ENCODE data around the gene TNPO3. TPM values are rescaled to one million over a fixed set of nuclear protein-coding genes. Genes with fewer than 3 reads are reported as not detected.
A peak's percentile ranks its signal among the peaks of the same experiment; 100 is the strongest.

TNPO3 gene
- total RNA-seq = 96.2 TPM

- peak; percentile 87 for DNase-seq
These were observed at the start of gene TNPO3 for GRCh38 chr7:129054438-129055293. TSS of gene TNPO3 (minus strand) at chr7:129055111. CDS start at chr7:129054770, 341 bp downstream.

- no peak for DNase-seq
These were observed 48.8 kb upstream of the TNPO3 start for GRCh38 chr7:129103561-129104324.

GRCh38 chr7:129101746-129102145 is 46.8 kb upstream of the TNPO3 start:
- no peak for DNase-seq

GRCh38 chr7:129100827-129101166 is 45.9 kb upstream of the TNPO3 start:
- no peak for DNase-seq

GRCh38 chr7:129098409-129099084 is 43.6 kb upstream of the TNPO3 start:
- DNase-seq = no peak

- no peak for DNase-seq
These were observed 40.3 kb upstream of the TNPO3 start for GRCh38 chr7:129095258-129095657.

- no peak for DNase-seq
These were observed 39.6 kb upstream of the TNPO3 start for GRCh38 chr7:129094501-129094900.

- DNase-seq = no peak
These were observed 39.1 kb upstream of the TNPO3 start for GRCh38 chr7:129093867-129094456.

- DNase-seq = peak; percentile 51
These were observed 36.6 kb upstream of the TNPO3 start for GRCh38 chr7:129091484-129092002.

- no peak for DNase-seq
These were observed 35.5 kb upstream of the TNPO3 start for GRCh38 chr7:129090300-129090907.

GRCh38 chr7:129089521-129090212 is 34.8 kb upstream of the TNPO3 start:
- no peak for DNase-seq

GRCh38 chr7:129084801-129085551 is 30.1 kb upstream of the TNPO3 start:
- no peak for DNase-seq

- no peak for DNase-seq
These were observed 28.6 kb upstream of the TNPO3 start for GRCh38 chr7:129083525-129083924.

GRCh38 chr7:129078455-129078854 is 23.5 kb upstream of the TNPO3 start:
- no peak for DNase-seq

GRCh38 chr7:129076886-129077285 is 22.0 kb upstream of the TNPO3 start:
- DNase-seq = no peak

GRCh38 chr7:129074994-129075393 is 20.1 kb upstream of the TNPO3 start:
- DNase-seq = no peak

- no peak for DNase-seq
These were observed 19.5 kb upstream of the TNPO3 start for GRCh38 chr7:129074361-129074871.

- DNase-seq = no peak
These were observed 18.8 kb upstream of the TNPO3 start for GRCh38 chr7:129073738-129074137.

- DNase-seq = no peak
These were observed 18.3 kb upstream of the TNPO3 start for GRCh38 chr7:129073204-129073603.

GRCh38 chr7:129072479-129073011 is 17.6 kb upstream of the TNPO3 start:
- no peak for DNase-seq
